H54 (cell line): ENCODE data around the gene DNAJC11.

Experiments used
- DNase-seq: peaks from one replicate; pipeline ENCODE4 v3.0.0; 2011; ENCODE audit warnings: low spot score, mixed read lengths; ENCODE audit not compliant: insufficient read length
- FAIRE-seq: peaks from 3 replicates; lab custom pipeline; 2011; peaks lifted over from hg19 to GRCh38; lab: Jason Lieb, UNC
- POLR2A ChIP-seq: IDR thresholded peaks from 2 replicates; pipeline ENCODE4 v1.6.1; 2011; ENCODE audit warnings: low read depth, mild to moderate bottlenecking, low read length

DNAJC11 gene

DNA sequence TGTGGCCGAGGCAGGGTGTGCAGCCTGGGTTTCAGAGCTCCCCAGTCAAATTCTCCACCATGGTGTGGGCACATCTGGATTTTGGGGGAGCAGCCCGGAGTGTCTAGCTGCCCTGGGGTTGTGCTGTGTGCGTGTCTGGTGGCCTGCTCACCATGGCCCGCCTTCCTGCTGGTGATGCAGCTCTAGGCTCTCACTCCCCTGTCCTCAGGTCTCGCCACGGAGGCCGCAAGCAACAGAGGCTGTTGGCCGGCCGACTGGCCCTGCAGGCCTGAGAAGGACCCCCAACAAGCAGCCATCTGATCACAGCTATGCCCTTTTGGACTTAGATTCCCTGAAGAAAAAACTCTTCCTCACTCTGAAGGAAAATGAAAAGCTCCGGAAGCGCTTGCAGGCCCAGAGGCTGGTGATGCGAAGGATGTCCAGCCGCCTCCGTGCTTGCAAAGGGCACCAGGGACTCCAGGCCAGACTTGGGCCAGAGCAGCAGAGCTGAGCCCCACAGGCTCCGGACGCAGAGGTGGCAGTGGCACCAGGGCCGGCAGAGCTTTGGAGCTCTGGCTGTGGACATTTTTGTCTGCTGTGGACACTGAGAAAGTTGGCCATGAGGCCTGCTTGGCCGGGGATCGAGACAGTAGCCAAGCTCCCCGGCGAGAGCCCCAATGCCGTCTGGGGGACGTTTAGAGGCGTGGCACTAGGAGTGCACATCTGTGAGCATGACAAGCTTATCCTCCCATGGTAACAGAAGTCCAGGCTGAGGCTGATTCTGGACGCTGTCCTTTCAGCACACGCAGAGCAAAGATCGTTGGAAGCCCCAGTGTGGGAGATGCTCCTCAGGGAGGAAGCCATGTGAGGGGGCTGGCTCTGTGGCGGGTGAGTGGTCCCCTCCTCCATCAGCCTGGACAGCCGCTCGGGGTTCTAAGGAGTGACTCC lies 68.8 kb downstream of the DNAJC11 start:
- FAIRE-seq (no peak), DNase-seq (no peak)
- no peak for TF ChIP-seq POLR2A

DNA sequence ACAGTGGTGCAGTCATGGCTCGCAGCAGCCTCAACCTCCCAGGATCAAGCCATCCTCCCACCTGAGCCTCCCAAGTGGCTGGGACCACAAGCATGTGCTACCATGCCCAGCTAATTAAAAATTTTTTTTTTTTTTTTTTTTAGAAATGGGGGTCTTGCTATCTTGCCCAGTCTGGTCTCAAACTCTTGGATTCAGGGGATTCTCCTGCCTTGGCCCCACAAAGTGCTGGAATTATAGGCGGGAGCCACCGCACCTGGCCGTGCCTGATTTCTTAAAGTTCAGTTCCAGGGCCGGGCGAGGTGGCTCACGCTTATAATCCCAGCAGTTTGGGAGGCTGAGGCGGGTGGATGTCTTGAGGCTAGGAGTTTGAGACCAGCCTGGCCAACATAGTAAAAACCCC lies 70.6 kb downstream of the DNAJC11 start:
- DNase-seq (no peak), FAIRE-seq (no peak)
- TF ChIP-seq POLR2A: no peak

DNA sequence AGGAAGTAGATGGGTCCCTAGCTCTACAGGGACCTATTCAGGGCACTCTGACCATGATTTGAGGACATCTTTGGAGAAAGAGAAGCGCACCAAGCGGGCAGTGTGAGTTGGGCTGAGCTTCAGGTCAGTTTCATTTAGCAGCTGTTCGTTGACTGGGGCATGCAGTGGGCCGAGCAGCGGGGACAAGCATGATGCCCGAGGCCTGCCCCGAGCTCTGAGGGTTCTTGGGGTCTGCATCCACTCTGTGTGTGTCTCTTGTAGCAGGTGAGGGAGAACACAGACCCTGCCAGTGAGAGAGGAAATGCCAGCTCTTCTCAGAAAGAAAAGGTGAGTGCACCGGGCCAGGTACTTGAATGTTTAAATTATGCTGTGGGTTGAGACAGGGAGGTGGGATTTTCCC lies 71.6 kb downstream of the DNAJC11 start:
- DNase-seq (no peak), FAIRE-seq (no peak)
- TF ChIP-seq POLR2A: no peak

DNA sequence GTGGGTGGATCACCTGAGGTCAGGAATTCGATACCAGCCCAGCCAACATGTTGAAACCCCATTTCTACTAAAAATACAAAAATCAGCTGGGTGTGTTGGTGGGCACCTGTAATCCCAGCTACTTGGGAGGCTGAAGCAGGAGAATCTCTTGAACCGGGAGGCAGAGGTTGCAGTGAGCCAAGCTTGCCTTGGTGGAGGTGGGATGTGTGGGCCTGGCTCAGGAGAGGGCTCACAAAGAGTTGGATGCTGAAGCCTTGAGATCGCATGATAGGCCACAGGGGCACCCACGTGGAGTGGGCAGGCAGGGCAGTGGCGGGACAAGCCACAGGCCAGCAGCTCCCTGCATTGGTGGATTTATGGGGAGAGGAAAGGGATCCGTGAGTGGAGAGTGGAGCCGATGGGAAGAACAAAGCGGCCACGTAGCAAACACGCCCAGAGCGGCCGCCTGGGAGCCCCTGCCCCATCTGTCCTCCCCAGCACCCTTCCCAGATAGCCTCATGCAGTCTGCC lies 72.6 kb downstream of the DNAJC11 start:
- FAIRE-seq (no peak), DNase-seq (no peak)
- TF ChIP-seq POLR2A: no peak

DNA sequence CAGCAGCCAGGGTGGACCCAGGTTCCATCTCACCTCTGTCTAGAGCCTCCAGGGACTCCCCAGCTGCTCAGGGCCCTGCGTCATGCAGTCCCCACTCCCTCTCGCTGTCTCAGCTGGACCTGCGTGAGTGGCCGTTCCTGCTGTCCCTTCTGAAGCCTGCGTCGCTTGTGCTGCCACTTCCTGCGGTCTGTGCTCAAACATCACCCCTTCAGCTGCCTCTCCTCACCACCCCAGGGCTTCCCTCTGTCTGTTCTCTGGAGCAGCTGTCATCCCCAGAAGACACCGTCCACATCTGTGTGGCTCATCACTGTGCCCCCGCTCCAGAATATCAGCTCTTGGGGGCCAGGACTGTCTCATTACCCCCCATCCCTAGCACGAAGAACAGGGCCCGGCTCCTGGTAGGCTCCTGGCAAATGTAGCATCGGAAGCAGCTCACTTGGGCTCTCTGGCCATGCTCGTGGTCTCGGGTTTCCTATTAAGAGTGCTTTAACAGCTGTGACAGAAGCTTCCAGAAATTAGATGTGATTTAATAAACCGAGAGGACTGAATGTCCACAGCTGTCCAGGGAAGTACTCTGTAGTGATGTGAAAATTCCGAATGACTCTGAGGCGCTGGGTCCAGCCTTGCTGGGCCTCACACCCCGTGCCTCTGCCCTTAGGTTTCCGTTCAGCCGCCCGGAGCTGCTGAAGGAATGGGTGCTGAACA lies 73.6 kb downstream of the DNAJC11 start:
- no peak for FAIRE-seq
- DNase-seq: no peak
- no peak for TF ChIP-seq POLR2A

DNA sequence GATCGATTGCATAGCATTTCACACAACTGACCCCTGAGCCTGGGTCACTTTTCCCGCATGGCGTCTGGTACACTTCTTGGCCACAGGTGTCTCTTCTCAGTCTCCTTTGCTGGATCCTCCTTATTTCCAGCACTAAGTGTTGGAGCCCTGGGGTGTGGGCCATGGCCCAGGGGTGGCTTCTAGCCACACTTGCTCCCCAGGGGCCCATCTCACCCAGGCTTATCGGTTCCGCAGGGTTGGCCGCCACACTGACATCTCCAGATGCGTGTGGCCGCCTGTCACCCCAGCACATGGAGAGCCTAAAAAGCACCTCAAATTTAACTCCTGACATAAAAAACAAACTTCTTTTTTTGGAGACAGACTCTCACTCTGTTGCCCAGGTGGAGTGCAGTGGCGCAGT lies 74.6 kb downstream of the DNAJC11 start:
- DNase-seq: no peak
- no peak for TF ChIP-seq POLR2A
- no peak for FAIRE-seq

DNA sequence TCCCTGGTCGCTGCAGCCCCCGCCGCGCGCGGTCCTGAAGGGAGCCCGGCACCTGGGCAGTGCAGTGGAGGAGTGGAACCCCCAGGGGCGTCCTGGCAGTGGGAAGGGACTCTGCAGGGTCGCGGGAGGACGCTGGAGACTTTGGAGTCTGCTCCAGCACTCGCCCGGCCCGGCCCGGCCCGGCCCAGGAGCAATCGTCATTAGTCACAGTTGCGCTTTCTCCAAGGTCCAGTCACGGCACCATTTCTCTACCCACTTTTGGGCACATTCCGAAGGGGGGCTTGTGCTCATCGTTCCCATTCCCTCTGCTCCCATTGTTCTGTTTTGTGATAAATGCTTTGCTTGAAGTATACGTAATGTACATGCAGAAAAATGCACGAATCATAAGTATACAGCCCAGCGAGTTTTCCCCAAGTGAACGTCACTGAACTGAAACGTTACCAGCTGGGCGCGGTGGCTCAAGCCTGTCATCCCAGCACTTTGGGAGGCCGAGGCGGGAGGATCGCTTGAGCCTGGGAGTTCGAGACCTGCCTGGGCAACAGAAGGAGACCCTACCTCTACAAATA lies 75.9 kb downstream of the DNAJC11 start:
- FAIRE-seq (no peak), DNase-seq (no peak)
- no peak for TF ChIP-seq POLR2A

DNA sequence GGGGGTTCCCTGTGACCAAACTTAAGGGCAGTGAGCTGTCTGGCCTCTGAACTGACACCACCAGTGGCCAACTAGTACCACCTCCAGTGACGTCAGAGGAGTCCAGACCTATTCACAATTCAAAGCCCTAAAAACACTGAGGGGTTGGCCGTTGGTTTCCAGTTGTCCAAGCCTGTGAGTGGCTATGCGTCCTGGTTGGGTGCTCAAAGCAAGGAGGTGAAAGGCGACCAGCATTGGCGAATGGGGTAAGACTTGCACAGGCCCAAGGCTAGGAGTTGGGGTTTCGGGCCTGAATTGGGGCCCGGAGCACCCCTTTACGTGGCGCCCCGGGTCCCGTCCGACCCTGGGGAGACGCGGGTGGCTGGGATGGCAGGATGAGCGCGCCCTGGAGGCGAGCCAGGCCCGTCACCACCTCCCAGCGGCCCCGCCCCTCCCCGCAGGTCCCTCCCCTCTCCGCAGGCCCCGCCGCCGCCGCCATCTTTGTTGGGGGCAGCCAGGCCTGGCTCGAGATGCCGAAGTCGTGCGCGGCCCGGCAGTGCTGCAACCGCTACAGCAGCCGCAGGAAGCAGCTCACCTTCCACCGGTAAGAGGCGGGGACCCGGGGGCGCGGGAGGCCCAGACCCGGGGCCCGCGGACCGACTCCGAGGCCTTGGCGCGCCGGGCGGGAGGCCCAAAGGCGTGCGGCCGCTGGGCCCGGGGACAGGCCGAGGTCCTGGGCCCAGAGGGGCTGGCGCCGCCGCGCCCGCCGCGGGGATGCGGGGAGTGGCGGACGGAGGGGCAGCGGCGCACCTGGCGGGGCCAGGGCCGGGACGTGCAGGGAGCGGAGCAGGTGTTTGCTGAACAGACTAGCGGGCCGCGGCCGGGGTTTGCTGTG lies 76.7 kb downstream of the DNAJC11 start, which contains the start of gene THAP3:
Gene THAP3, plus strand, starts transcription at position 159 of the 874 bp plus-strand sequence. Its CDS starts 351 bp downstream, at position 510.
- FAIRE-seq: peak; percentile 73
- DNase-seq: peak; percentile 89
- TF ChIP-seq POLR2A: no peak

DNA sequence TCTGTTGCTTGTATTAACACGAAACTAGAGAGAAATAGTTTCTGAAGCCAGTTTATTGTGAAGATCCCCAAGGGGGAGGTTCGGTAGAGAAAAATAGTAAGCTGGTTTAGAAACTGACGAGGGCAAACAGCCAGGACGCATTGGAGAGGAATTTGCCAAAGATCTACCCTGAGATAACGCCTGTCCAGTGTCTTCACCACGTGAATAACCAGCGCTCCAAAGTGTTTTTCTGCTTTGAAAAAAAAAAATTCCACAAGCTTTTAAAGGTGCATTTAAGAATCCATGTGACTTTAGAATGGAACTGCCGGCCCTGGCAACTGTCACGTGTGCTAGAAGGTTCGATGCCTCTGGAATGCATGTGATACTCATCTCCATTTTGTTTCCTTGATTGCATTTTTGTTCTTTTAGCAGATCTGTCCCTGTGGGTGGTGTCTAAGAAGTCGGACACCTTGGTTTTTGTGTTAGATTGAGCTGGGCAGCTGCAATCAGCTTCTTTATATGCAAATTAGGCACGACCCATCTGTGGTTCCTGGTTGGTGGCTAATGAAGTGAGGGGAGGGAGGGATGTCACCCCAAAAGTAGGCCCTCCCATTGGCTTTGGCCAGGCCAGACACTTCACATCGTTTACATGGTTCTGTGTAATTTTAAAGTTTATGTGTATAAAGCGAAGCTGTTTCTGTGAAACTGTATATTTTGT lies 78.2 kb downstream of the DNAJC11 start:
- DNase-seq (no peak), FAIRE-seq (no peak)
- no peak for TF ChIP-seq POLR2A

DNA sequence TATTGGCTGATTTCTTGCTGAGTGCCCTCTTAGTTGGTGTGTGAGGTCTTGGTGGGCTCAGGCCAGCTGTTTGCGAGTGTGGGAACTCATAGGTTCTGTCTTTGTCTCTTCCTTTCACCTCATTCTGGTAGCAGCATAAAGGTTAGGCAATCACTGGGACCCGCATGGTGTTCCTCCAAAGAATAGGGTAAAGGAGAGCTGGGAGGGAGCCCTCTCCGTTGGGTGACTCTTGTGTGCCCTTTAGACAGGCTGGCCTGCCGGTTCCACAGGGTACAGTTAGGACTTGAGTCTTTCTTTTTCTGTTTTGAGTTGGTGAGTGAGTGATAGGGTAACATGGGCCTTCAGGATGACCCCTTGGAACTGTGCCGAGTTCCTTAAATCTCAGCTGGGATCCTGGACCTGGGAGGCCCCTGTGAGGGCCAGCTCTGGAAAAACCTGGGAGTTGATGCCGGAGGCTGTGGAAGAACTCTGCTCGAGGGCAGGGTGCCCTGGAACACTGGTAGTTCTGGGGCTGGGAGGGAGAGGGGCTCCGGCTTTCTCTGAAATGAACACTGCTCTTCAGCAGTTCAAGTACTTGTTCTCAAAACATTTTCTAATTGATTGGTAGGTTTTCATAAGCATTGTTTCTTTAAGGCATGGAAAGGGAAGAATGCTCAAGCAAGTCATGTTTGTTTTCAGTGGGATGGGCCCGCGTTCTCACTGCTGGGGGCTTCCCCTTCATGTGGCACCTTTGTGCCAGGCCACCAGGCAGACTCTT lies 79.0 kb downstream of the DNAJC11 start:
- DNase-seq (no peak), FAIRE-seq (no peak)
- TF ChIP-seq POLR2A: no peak

DNA sequence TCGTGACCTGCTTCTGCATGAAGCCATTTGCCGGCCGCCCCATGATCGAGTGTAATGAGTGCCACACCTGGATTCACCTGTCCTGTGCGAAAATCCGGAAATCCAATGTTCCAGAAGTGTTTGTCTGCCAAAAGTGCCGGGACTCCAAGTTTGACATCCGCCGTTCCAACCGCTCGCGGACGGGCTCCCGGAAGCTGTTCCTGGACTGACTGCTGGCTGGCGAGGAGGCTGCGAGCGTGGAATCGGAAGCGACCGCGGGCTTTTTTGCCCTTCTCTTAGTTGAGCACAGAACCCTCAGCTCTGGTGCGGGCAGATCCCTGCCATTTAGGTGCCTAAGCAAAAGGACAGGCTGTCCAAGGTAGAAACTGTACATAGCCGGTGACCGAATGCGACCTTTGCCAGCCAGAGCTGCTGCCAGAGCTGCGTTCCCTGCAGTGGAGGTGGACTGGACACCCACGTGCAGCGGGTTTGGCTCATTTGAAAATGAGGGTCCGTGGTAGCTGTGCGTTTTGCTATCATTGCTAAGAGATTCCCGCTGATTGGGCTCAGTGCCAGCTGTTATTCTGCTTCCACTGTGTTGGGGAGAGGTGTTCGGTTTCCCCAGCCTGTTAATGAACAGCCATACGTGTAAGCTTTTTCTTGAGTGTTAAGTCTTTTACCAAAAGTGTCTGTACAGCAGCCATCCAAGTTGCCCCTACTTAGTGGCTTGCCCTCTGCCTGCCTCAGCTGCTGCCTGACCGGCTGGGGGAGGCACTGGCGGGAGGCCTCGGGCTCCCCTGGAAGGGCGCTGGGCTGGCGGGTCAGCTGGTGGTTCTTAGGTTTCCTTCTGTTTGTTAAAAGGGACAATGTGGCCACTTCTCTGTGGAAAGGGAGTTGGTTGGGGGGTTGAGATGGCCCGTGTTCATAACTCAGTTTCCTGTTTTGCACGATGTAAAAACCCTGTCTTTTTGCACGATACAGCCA lies 79.9 kb downstream of the DNAJC11 start:
- FAIRE-seq (no peak), DNase-seq (no peak)
- TF ChIP-seq POLR2A: no peak
